Osteocyte (in vitro differentiated cells): Measurements from ENCODE around the gene CMTM1. TPM values are rescaled to one million over a fixed set of nuclear protein-coding genes. Genes with fewer than 3 reads are reported as not detected.

ENCODE experiments used
- DNase-seq: peaks from one replicate; pipeline ENCODE4 v3.0.0; 2021; ENCODE audit warnings: mixed read lengths; ENCODE audit not compliant: unreplicated experiment; ENCODE audit errors: extremely low spot score
- H3K27ac Mint-ChIP-seq: one replicate; pipeline ENCODE4 v1.8.0; 2021; ENCODE audit warnings: mild to moderate bottlenecking, mixed read lengths; ENCODE audit not compliant: unreplicated experiment
- H3K27me3 Mint-ChIP-seq: one replicate; pipeline ENCODE4 v1.8.0; 2021; ENCODE audit warnings: mixed read lengths; ENCODE audit not compliant: unreplicated experiment
- H3K36me3 Mint-ChIP-seq: one replicate; pipeline ENCODE4 v1.8.0; 2021; ENCODE audit warnings: mixed read lengths; ENCODE audit not compliant: unreplicated experiment
- H3K4me1 Mint-ChIP-seq: one replicate; pipeline ENCODE4 v1.8.0; 2021; ENCODE audit warnings: mixed read lengths; ENCODE audit not compliant: unreplicated experiment
- H3K4me3 Mint-ChIP-seq: one replicate; pipeline ENCODE4 v1.8.0; 2021; ENCODE audit warnings: mild to moderate bottlenecking, moderate library complexity, mixed read lengths; ENCODE audit not compliant: unreplicated experiment
- H3K9me3 Mint-ChIP-seq: one replicate; pipeline ENCODE4 v1.8.0; 2021; ENCODE audit warnings: mixed read lengths; ENCODE audit not compliant: unreplicated experiment
- CTCF ChIP-seq: fragments of 200-600 bp; sonication (generic); IDR thresholded peaks from 2 replicates; pipeline ENCODE4 v1.5.0; 2021; ENCODE audit warnings: antibody characterized with exemption, mild to moderate bottlenecking, moderate library complexity
- total RNA-seq: library from RNA; stranded (reverse); gene quantifications from 2 replicates; pipeline ENCODE4 v1.2.1, GENCODE V29; 2021

Gene CMTM1
- total RNA-seq, 1 donor from 2014 or later: 7.8 TPM

GRCh38 chr16:66519482-66520373, 46.5 kb upstream of the CMTM1 start:
- Mint-ChIP-seq H3K27me3 (no peaks in the 10 kb centered on the region), H3K27ac (no peak overlapping the region), H3K36me3 (peaks cover 6% of the 10 kb centered on the region), H3K4me3 (no peak overlapping the region), H3K9me3 (no peaks in the 10 kb centered on the region), H3K4me1 (peaks cover 69% of the 10 kb centered on the region)
- no peak for TF ChIP-seq CTCF
- no peak for DNase-seq

GRCh38 chr16:66520406-66521170, 45.7 kb upstream of the CMTM1 start:
- Mint-ChIP-seq H3K9me3 (no peaks in the 10 kb centered on the region), H3K4me3 (no peak overlapping the region), H3K4me1 (peaks cover 66% of the 10 kb centered on the region), H3K27ac (peak overlapping the region; percentile 85), H3K36me3 (peaks cover 3% of the 10 kb centered on the region), H3K27me3 (no peaks in the 10 kb centered on the region)
- TF ChIP-seq CTCF: no peak
- no peak for DNase-seq

GRCh38 chr16:66521252-66521713, 45.0 kb upstream of the CMTM1 start:
- H3K27ac Mint-ChIP-seq: peak overlapping the region; percentile 85

GRCh38 chr16:66521951-66522771, 44.1 kb upstream of the CMTM1 start:
- H3K36me3 Mint-ChIP-seq: peaks cover 14% of the 10 kb centered on the region
- no peak for TF ChIP-seq CTCF
- no peak for DNase-seq
- H3K9me3 Mint-ChIP-seq: no peaks in the 10 kb centered on the region
- peaks cover 51% of the 10 kb centered on the region for H3K4me1 Mint-ChIP-seq
- no peak overlapping the region for H3K4me3 Mint-ChIP-seq
- H3K27me3 Mint-ChIP-seq: no peaks in the 10 kb centered on the region
- peak overlapping the region; percentile 85 for H3K27ac Mint-ChIP-seq

More at GRCh38 chr16:66521252-66521713, 45.0 kb upstream of the CMTM1 start:
- DNase-seq: no peak
- Mint-ChIP-seq H3K36me3 (peaks cover 10% of the 10 kb centered on the region), H3K27me3 (no peaks in the 10 kb centered on the region), H3K4me3 (no peak overlapping the region), H3K4me1 (peaks cover 60% of the 10 kb centered on the region), H3K9me3 (no peaks in the 10 kb centered on the region)
- no peak for TF ChIP-seq CTCF
